GDM1 (cell line): ENCODE data around the gene ZNF821.
A peak's percentile ranks its signal among the peaks of the same experiment; 100 is the strongest.
"Not testable (repeated sequence)": the region's sequence is repeated elsewhere in the genome, so short reads cannot be mapped to it uniquely, and the experiment has no call there.

Source experiments
- DNase-seq: peaks from one replicate; lab custom pipeline; 2025; lab: John Stamatoyannopoulos, UW

Gene ZNF821

GRCh38 chr16:71859762-71860521 is 24.0 kb downstream of the ZNF821 start:
- no peak for DNase-seq

- DNase-seq: no peak
These were observed 27.9 kb downstream of the ZNF821 start for GRCh38 chr16:71855937-71856662.

GRCh38 chr16:71854369-71854948 is 29.5 kb downstream of the ZNF821 start:
- DNase-seq: no peak

GRCh38 chr16:71853413-71853812 is 30.6 kb downstream of the ZNF821 start:
- no peak for DNase-seq

GRCh38 chr16:71852561-71852960 is 31.4 kb downstream of the ZNF821 start:
- no peak for DNase-seq

- DNase-seq: no peak
These were observed 31.8 kb downstream of the ZNF821 start for GRCh38 chr16:71852158-71852557.

- DNase-seq: no peak
These were observed 32.2 kb downstream of the ZNF821 start for GRCh38 chr16:71851746-71852145.

GRCh38 chr16:71848622-71849021 is 35.4 kb downstream of the ZNF821 start:
- DNase-seq: no peak

- DNase-seq: no peak
These were observed 36.9 kb downstream of the ZNF821 start for GRCh38 chr16:71847096-71847495.

GRCh38 chr16:71846431-71846830 is 37.6 kb downstream of the ZNF821 start:
- DNase-seq: no peak

- peak; percentile 65 for DNase-seq
These were observed 38.1 kb downstream of the ZNF821 start, which contains the start of gene ATXN1L for GRCh38 chr16:71845639-71846430. Gene ATXN1L, plus strand, starts transcription at chr16:71845976. Its CDS starts 3,765 bp downstream, at chr16:71849741.

GRCh38 chr16:71843572-71843971 is 40.4 kb downstream of the ZNF821 start:
- no peak for DNase-seq

- DNase-seq: no peak
These were observed 43.9 kb downstream of the ZNF821 start for GRCh38 chr16:71840052-71840451.

- DNase-seq: no peak
These were observed 46.8 kb downstream of the ZNF821 start for GRCh38 chr16:71837150-71837549.

GRCh38 chr16:71834291-71834690 is 49.7 kb downstream of the ZNF821 start:
- DNase-seq: no peak

- not testable (repeated sequence) for DNase-seq
These were observed 51.9 kb downstream of the ZNF821 start for GRCh38 chr16:71832112-71832511.

- DNase-seq: not testable (repeated sequence)
These were observed 52.3 kb downstream of the ZNF821 start for GRCh38 chr16:71831698-71832097.

- no peak for DNase-seq
These were observed 53.6 kb downstream of the ZNF821 start for GRCh38 chr16:71830359-71830758.

GRCh38 chr16:71826533-71827017 is 57.4 kb downstream of the ZNF821 start:
- no peak for DNase-seq

- DNase-seq: not testable (repeated sequence)
These were observed 66.9 kb downstream of the ZNF821 start for GRCh38 chr16:71817155-71817500.

GRCh38 chr16:71811261-71811803 is 72.7 kb downstream of the ZNF821 start:
- no peak for DNase-seq

- DNase-seq: not testable (repeated sequence)
These were observed 73.8 kb downstream of the ZNF821 start for GRCh38 chr16:71810155-71810530.
